Hepatocyte (in vitro differentiated cells): ENCODE measurements around the gene PLCL2. TPM values are rescaled to one million over a fixed set of nuclear protein-coding genes. Genes with fewer than 3 reads are reported as not detected.

Source experiments
- DNase-seq: peaks from one replicate; pipeline ENCODE4 v3.0.0-alpha.2; 2016; ENCODE audit warnings: low spot score
- H2AFZ ChIP-seq: fragments of 200-600 bp; sonication (generic); 2 replicates; pipeline ENCODE4 v1.6.0; 2016; ENCODE audit warnings: antibody characterized with exemption, mild to moderate bottlenecking
- H3K27ac ChIP-seq: fragments of 200-600 bp; sonication (generic); 2 replicates; pipeline ENCODE4 v1.5.1; 2016; ENCODE audit warnings: mild to moderate bottlenecking
- H3K27me3 ChIP-seq: fragments of 200-600 bp; sonication (generic); 2 replicates; pipeline ENCODE4 v1.6.1; 2016
- H3K36me3 ChIP-seq: fragments of 200-600 bp; sonication (generic); replicated peaks from 2 replicates; pipeline ENCODE4 v1.5.1; 2016; ENCODE audit warnings: low read depth; ENCODE audit not compliant: insufficient read depth
- H3K4me1 ChIP-seq: fragments of 200-600 bp; sonication (generic); 2 replicates; pipeline ENCODE4 v1.5.1; 2016; ENCODE audit warnings: mild to moderate bottlenecking, moderate library complexity; ENCODE audit not compliant: insufficient read depth
- H3K4me2 ChIP-seq: fragments of 200-600 bp; sonication (generic); 2 replicates; pipeline ENCODE4 v1.6.0; 2016
- H3K4me3 ChIP-seq: fragments of 200-600 bp; sonication (generic); 2 replicates; pipeline ENCODE4 v1.5.1; 2016; ENCODE audit warnings: mild to moderate bottlenecking
- H3K79me2 ChIP-seq: fragments of 200-600 bp; sonication (generic); 2 replicates; pipeline ENCODE4 v1.6.0; 2017; ENCODE audit warnings: mild to moderate bottlenecking
- H3K9me2 ChIP-seq: fragments of 200-600 bp; sonication (generic); replicated peaks from 2 replicates; pipeline ENCODE4 v1.6.0; 2017; ENCODE audit warnings: mild to moderate bottlenecking; ENCODE audit not compliant: insufficient read depth
- H3K9me3 ChIP-seq: fragments of 200-600 bp; sonication (generic); 2 replicates; pipeline ENCODE4 v1.5.1; 2016; ENCODE audit warnings: low read depth, mild to moderate bottlenecking
- H4K20me1 ChIP-seq: fragments of 200-600 bp; sonication (generic); 2 replicates; pipeline ENCODE4 v1.6.0; 2016; ENCODE audit warnings: mild to moderate bottlenecking; ENCODE audit not compliant: insufficient read depth, poor library complexity, severe bottlenecking
- CTCF ChIP-seq: fragments of 200-600 bp; sonication (generic); IDR thresholded peaks from 2 replicates; pipeline ENCODE4 v1.5.1; 2016; ENCODE audit warnings: antibody characterized with exemption, mild to moderate bottlenecking; ENCODE audit not compliant: poor library complexity
- EZH2 ChIP-seq: fragments of 200-600 bp; sonication (generic); IDR thresholded peaks from 2 replicates; pipeline ENCODE4 v1.6.1; 2016; ENCODE audit warnings: antibody characterized with exemption, mild to moderate bottlenecking, borderline replicate concordance
- EZH2phosphoT487 ChIP-seq: fragments of 200-600 bp; sonication (generic); IDR thresholded peaks from one replicate; pipeline ENCODE4 v1.6.1; 2018; ENCODE audit warnings: antibody characterized with exemption, mild to moderate bottlenecking, low read depth, moderate library complexity; ENCODE audit not compliant: unreplicated experiment, severe bottlenecking
- WGBS: methylation state at CpG from one replicate; pipeline ENCODE4 v1.1.6; 2016; ENCODE audit warnings: low lambda C conversion rate; ENCODE audit errors: missing lambda C conversion rate; 5-methylcytosine and 5-hydroxymethylcytosine counted together
- polyA plus RNA-seq: library from polyadenylated mRNA; unstranded; fragments of >200 nt; fragmentation: Nextera tagmentation; extraction: Ambion mirVana; gene quantifications from 2 replicates; pipeline ENCODE4 v1.2.1, GENCODE V29; 2016
- total RNA-seq: library from RNA; depleted of rRNA; stranded (reverse); fragments of >200 nt; gene quantifications from 2 replicates; pipeline ENCODE4 v1.2.3, GENCODE V29; 2014

The PLCL2 gene
- total and polyA plus RNA-seq, 2 experiments from 2014 or later = 3.2 to 14.2 TPM

GRCh38 chr3:16999871-17000270, 115.1 kb downstream of the PLCL2 start:
- TF ChIP-seq EZH2 (no peak), CTCF (no peak), EZH2phosphoT487 (no peak)
- H3K4me3 ChIP-seq = no peak overlapping the region
- H3K4me1 ChIP-seq = peaks cover 12% of the 10 kb centered on the region
- H3K36me3 ChIP-seq = no peaks in the 10 kb centered on the region
- H3K9me2 ChIP-seq = no peaks in the 10 kb centered on the region
- H3K9me3 ChIP-seq = no peaks in the 10 kb centered on the region
- DNase-seq = no peak
- H3K4me2 ChIP-seq = no peak overlapping the region
- H3K27ac ChIP-seq = no peak overlapping the region
- peaks cover 10% of the 10 kb centered on the region for H3K79me2 ChIP-seq
- H2AFZ ChIP-seq = no peak overlapping the region
- peaks cover 3% of the 10 kb centered on the region for H4K20me1 ChIP-seq
- H3K27me3 ChIP-seq = no peaks in the 10 kb centered on the region

- H2AFZ ChIP-seq = no peak overlapping the region
- H3K9me3 ChIP-seq = no peaks in the 10 kb centered on the region
- TF ChIP-seq EZH2 = no peak
- H3K9me2 ChIP-seq = no peaks in the 10 kb centered on the region
- no peak overlapping the region for H3K4me3 ChIP-seq
- H3K4me2 ChIP-seq = no peak overlapping the region
- H3K79me2 ChIP-seq = peaks cover 6% of the 10 kb centered on the region
- H3K36me3 ChIP-seq = no peaks in the 10 kb centered on the region
- no peak overlapping the region for H3K27ac ChIP-seq
- peaks cover 1% of the 10 kb centered on the region for H3K4me1 ChIP-seq
- H3K27me3 ChIP-seq = no peaks in the 10 kb centered on the region
- no peak for DNase-seq
- peaks cover 3% of the 10 kb centered on the region for H4K20me1 ChIP-seq
Measured at GRCh38 chr3:17003457-17003856, 118.7 kb downstream of the PLCL2 start.

- H3K4me3 ChIP-seq = no peak overlapping the region
- no peak overlapping the region for H3K27ac ChIP-seq
- H3K79me2 ChIP-seq = peaks cover 1% of the 10 kb centered on the region
- no peaks in the 10 kb centered on the region for H3K9me3 ChIP-seq
- H3K4me2 ChIP-seq = no peak overlapping the region
- H3K36me3 ChIP-seq = no peaks in the 10 kb centered on the region
- 87% methylated on average over 2 of the region's 2 CpGs for WGBS
- no peaks in the 10 kb centered on the region for H3K4me1 ChIP-seq
- DNase-seq = no peak
- no peaks in the 10 kb centered on the region for H3K27me3 ChIP-seq
- H3K9me2 ChIP-seq = no peaks in the 10 kb centered on the region
- TF ChIP-seq CTCF (no peak), EZH2phosphoT487 (no peak), EZH2 (no peak)
- H2AFZ ChIP-seq = no peak overlapping the region
- no peaks in the 10 kb centered on the region for H4K20me1 ChIP-seq
Measured at GRCh38 chr3:17006132-17006852, 121.5 kb downstream of the PLCL2 start.

- H3K9me2 ChIP-seq = no peaks in the 10 kb centered on the region
- WGBS = 95% methylated on average over 1 of the region's 1 CpG
- TF ChIP-seq EZH2phosphoT487 (no peak), EZH2 (no peak), CTCF (no peak)
- no peaks in the 10 kb centered on the region for H4K20me1 ChIP-seq
- no peak for DNase-seq
- H3K79me2 ChIP-seq = no peaks in the 10 kb centered on the region
- H3K9me3 ChIP-seq = no peaks in the 10 kb centered on the region
- no peaks in the 10 kb centered on the region for H3K27me3 ChIP-seq
- no peak overlapping the region for H2AFZ ChIP-seq
- no peaks in the 10 kb centered on the region for H3K36me3 ChIP-seq
- H3K27ac ChIP-seq = no peak overlapping the region
- H3K4me3 ChIP-seq = no peak overlapping the region
- no peak overlapping the region for H3K4me2 ChIP-seq
- H3K4me1 ChIP-seq = no peaks in the 10 kb centered on the region
Measured at GRCh38 chr3:17007284-17007683, 122.5 kb downstream of the PLCL2 start.
